H1 (cell line): ENCODE measurements around the gene BNIP1. TPM values are rescaled to one million over a fixed set of nuclear protein-coding genes. Genes with fewer than 3 reads are reported as not detected.

ENCODE experiments used
- CTCF ChIA-PET: fragments of 300-600 bp; sonication (Branson Sonifier 250); formaldehyde crosslinking; loops from one replicate; lab custom pipeline; 2021; ENCODE audit not compliant: partially characterized antibody; lab: Charles Lee
- POLR2A ChIA-PET: fragments of 300-600 bp; sonication (Branson Sonifier 250); formaldehyde crosslinking; loops from one replicate; lab custom pipeline; 2021; ENCODE audit warnings: inconsistent platforms; ENCODE audit not compliant: partially characterized antibody; lab: Charles Lee
- DNase-seq, 2 experiments: peaks; one replicate each; pipeline versions ENCODE4 v3.0.0 to v3.0.0-alpha.2; 2010 to 2022; ENCODE audit warnings: low spot score in 2 of 2, low read depth in 1 of 2, mixed read lengths in 1 of 2
- FAIRE-seq: peaks from 2 replicates; lab custom pipeline; 2011; peaks lifted over from hg19 to GRCh38; lab: Jason Lieb, UNC
- H2AFZ ChIP-seq: 2 replicates; pipeline ENCODE4 v1.8.1; 2012; ENCODE audit warnings: low read length, inconsistent platforms
- H2AK5ac ChIP-seq: 2 replicates; pipeline ENCODE4 v1.6.1; 2013; ENCODE audit warnings: low read depth, low read length
- H2BK120ac ChIP-seq: replicated peaks from 2 replicates; pipeline ENCODE3; 2013; ENCODE audit warnings: low read depth, low read length, inconsistent platforms
- H2BK12ac ChIP-seq: 2 replicates; pipeline ENCODE4 v1.6.1; 2013; ENCODE audit warnings: low read depth, low read length
- H2BK15ac ChIP-seq: 2 replicates; pipeline ENCODE4 v1.6.1; 2013; ENCODE audit warnings: low read length
- H2BK20ac ChIP-seq: 2 replicates; pipeline ENCODE4 v1.6.1; 2013; ENCODE audit warnings: low read length
- H2BK5ac ChIP-seq: 2 replicates; pipeline ENCODE4 v1.6.1; 2013; ENCODE audit warnings: low read depth, low read length
- H3K14ac ChIP-seq: 2 replicates; pipeline ENCODE4 v1.6.1; 2013; ENCODE audit warnings: inconsistent platforms; ENCODE audit not compliant: insufficient read length
- H3K18ac ChIP-seq: 2 replicates; pipeline ENCODE4 v1.6.1; 2013; ENCODE audit warnings: low read length; ENCODE audit errors: extremely low read depth
- H3K23ac ChIP-seq: 2 replicates; pipeline ENCODE4 v1.6.1; 2013; ENCODE audit warnings: inconsistent platforms; ENCODE audit not compliant: insufficient read length
- H3K23me2 ChIP-seq: 2 replicates; pipeline ENCODE4 v1.6.1; 2013; ENCODE audit warnings: low read depth, low read length
- H3K27ac ChIP-seq: 2 replicates; pipeline ENCODE4 v1.6.1; 2011; ENCODE audit warnings: low read depth, low read length, inconsistent platforms
- H3K27me3 ChIP-seq, 4 experiments: replicated peaks in 1 of 4; 1 replicate in 1 of 4; 2 replicates in 3 of 4; pipeline versions ENCODE4 v1.6.1 to v1.8.1; 2011 to 2013; ENCODE audit warnings: low read length in 3 of 4, mild to moderate bottlenecking in 3 of 4, inconsistent platforms in 2 of 4, mixed read lengths in 2 of 4, moderate library complexity in 1 of 4; ENCODE audit not compliant: control insufficient read depth in 3 of 4, insufficient read depth in 3 of 4; ENCODE audit errors: extremely low read depth in 1 of 4
- H3K36me3 ChIP-seq, 4 experiments: 2 replicates each; pipeline versions ENCODE4 v1.6.1 to v1.8.1; 2011 to 2013; ENCODE audit warnings: mild to moderate bottlenecking in 4 of 4, low read length in 3 of 4, moderate library complexity in 2 of 4, control low read depth in 1 of 4, inconsistent platforms in 1 of 4; ENCODE audit not compliant: insufficient read depth in 4 of 4, control insufficient read depth in 2 of 4
- H3K4ac ChIP-seq: replicated peaks from 2 replicates; pipeline ENCODE3; 2013; ENCODE audit warnings: low read length, low read depth, mixed read lengths, inconsistent platforms; ENCODE audit not compliant: insufficient read length
- H3K4me1 ChIP-seq, 4 experiments: replicated peaks in 1 of 4; 1 replicate in 1 of 4; 2 replicates in 3 of 4; pipeline versions ENCODE4 v1.6.1 to v1.8.1; 2011 to 2013; ENCODE audit warnings: low read length in 3 of 4, inconsistent platforms in 2 of 4, mixed read lengths in 1 of 4; ENCODE audit not compliant: insufficient read depth in 4 of 4, control insufficient read depth in 3 of 4
- H3K4me2 ChIP-seq, 2 experiments: 2 replicates each; pipeline versions ENCODE4 v1.6.1 to v1.8.1; 2011 to 2013; ENCODE audit warnings: low read depth in 2 of 2, low read length in 2 of 2, control low read depth in 1 of 2, inconsistent platforms in 1 of 2, mild to moderate bottlenecking in 1 of 2; ENCODE audit not compliant: insufficient read depth in 1 of 2
- H3K4me3 ChIP-seq, 4 experiments: fragments of 200-600, 300-600 bp in 1 of 4; sonication (generic), shearing (Covaris generic), sonication (Bioruptor Twin) in 1 of 4; 2 replicates each; pipeline versions ENCODE4 v1.5.1 to v1.8.1; 2011 to 2016; ENCODE audit warnings: low read length in 4 of 4, low read depth in 3 of 4, control low read depth in 2 of 4, inconsistent platforms in 2 of 4, mild to moderate bottlenecking in 2 of 4, mixed read lengths in 1 of 4, moderate library complexity in 1 of 4; ENCODE audit not compliant: insufficient read depth in 2 of 4; ENCODE audit errors: extremely low read depth in 1 of 4
- H3K56ac ChIP-seq: replicated peaks from 2 replicates; pipeline ENCODE3; 2013; ENCODE audit warnings: low read depth, mild to moderate bottlenecking, mixed read lengths, low read length, inconsistent platforms; ENCODE audit not compliant: insufficient read length
- H3K79me1 ChIP-seq: 2 replicates; pipeline ENCODE4 v1.6.1; 2013; ENCODE audit warnings: low read depth, low read length, control low read depth
- H3K79me2 ChIP-seq, 2 experiments: 2 replicates each; pipeline versions ENCODE4 v1.6.1 to v1.8.1; 2012 to 2013; ENCODE audit warnings: low read length in 2 of 2, mild to moderate bottlenecking in 2 of 2, inconsistent platforms in 1 of 2; ENCODE audit not compliant: insufficient read depth in 2 of 2, control insufficient read depth in 1 of 2
- H3K9ac ChIP-seq, 4 experiments: replicated peaks in 1 of 4; 1 replicate in 1 of 4; 2 replicates in 3 of 4; pipeline versions ENCODE4 v1.6.1 to v1.8.1; 2011 to 2013; ENCODE audit warnings: low read depth in 3 of 4, low read length in 3 of 4, control low read depth in 2 of 4, mild to moderate bottlenecking in 2 of 4, moderate library complexity in 2 of 4, inconsistent platforms in 1 of 4; ENCODE audit errors: extremely low read depth in 1 of 4
- H3K9me3 ChIP-seq, 2 experiments: 2 replicates each; pipeline versions ENCODE4 v1.6.1 to v1.8.1; 2012 to 2013; ENCODE audit warnings: mild to moderate bottlenecking in 2 of 2, moderate library complexity in 2 of 2, control low read depth in 1 of 2, inconsistent platforms in 1 of 2, low read depth in 1 of 2, low read length in 1 of 2, mixed read lengths in 1 of 2; ENCODE audit not compliant: insufficient read depth in 2 of 2
- H4K20me1 ChIP-seq, 2 experiments: replicated peaks in 1 of 2; 2 replicates each; pipeline versions ENCODE3 to v1.8.1; 2011 to 2013; ENCODE audit warnings: inconsistent platforms in 2 of 2, low read length in 2 of 2, mild to moderate bottlenecking in 1 of 2; ENCODE audit not compliant: insufficient read depth in 2 of 2, control insufficient read depth in 1 of 2
- H4K5ac ChIP-seq: 2 replicates; pipeline ENCODE4 v1.6.1; 2013; ENCODE audit warnings: low read length, low read depth, mixed read lengths, inconsistent platforms; ENCODE audit not compliant: insufficient read length
- H4K8ac ChIP-seq: 2 replicates; pipeline ENCODE4 v1.8.0; 2013; ENCODE audit warnings: mild to moderate bottlenecking, moderate library complexity, low read length, inconsistent platforms; ENCODE audit not compliant: insufficient read depth; ENCODE audit errors: extremely low read depth
- H4K91ac ChIP-seq: replicated peaks from 2 replicates; pipeline ENCODE3; 2013; ENCODE audit warnings: low read length, mixed read lengths, inconsistent platforms; ENCODE audit not compliant: insufficient read length
- ASH2L ChIP-seq: fragments of 200-600, 300-600 bp; sonication (generic); IDR thresholded peaks from one replicate; pipeline ENCODE4 v1.7.1; 2017; ENCODE audit warnings: low read length
- CHD1 ChIP-seq: IDR thresholded peaks from 2 replicates; pipeline ENCODE4 v1.6.1; 2012; ENCODE audit warnings: low read depth, low read length, improper control_type of control experiment
- POLR2AphosphoS5 ChIP-seq: IDR thresholded peaks from 2 replicates; pipeline ENCODE4 v1.6.1; 2011; ENCODE audit warnings: low read depth, low read length
- POU5F1 ChIP-seq: IDR thresholded peaks from 2 replicates; pipeline ENCODE4 v1.6.1; 2011; ENCODE audit warnings: low read depth, mild to moderate bottlenecking, low read length, moderate library complexity
- RAD21 ChIP-seq, 2 experiments: IDR thresholded peaks in 1 of 2; conservative IDR thresholded peaks in 1 of 2; 2 replicates each; pipeline ENCODE4 v1.6.1; 2011; ENCODE audit warnings: low read depth in 2 of 2, low read length in 2 of 2, improper control_type of control experiment in 1 of 2, inconsistent platforms in 1 of 2, mild to moderate bottlenecking in 1 of 2, moderate library complexity in 1 of 2
- RXRA ChIP-seq: IDR thresholded peaks from 2 replicates; pipeline ENCODE4 v1.6.1; 2011; ENCODE audit warnings: low read depth, mild to moderate bottlenecking, low read length, moderate library complexity; ENCODE audit not compliant: insufficient read depth
- SAP30 ChIP-seq: fragments of 300-600 bp; sonication (generic); IDR thresholded peaks from 2 replicates; pipeline ENCODE4 v1.7.1; 2012; ENCODE audit warnings: low read length, moderate library complexity, mild to moderate bottlenecking, inconsistent platforms; ENCODE audit not compliant: insufficient read depth, insufficient replicate concordance
- SIRT6 ChIP-seq: IDR thresholded peaks from one replicate; pipeline ENCODE4 v1.7.1; 2012; ENCODE audit warnings: low read length, inconsistent platforms
- TBP ChIP-seq: IDR thresholded peaks from 2 replicates; pipeline ENCODE4 v1.6.1; 2011; ENCODE audit warnings: low read depth, low read length, improper control_type of control experiment
- TCF12 ChIP-seq: IDR thresholded peaks from 2 replicates; pipeline ENCODE4 v1.6.1; 2011; ENCODE audit warnings: low read depth, mild to moderate bottlenecking, low read length
- WGBS, 2 experiments: shearing (Covaris generic) in 1 of 2; methylation state at CpG; one replicate each; pipeline versions ENCODE4 v1.1.6 to v1.1.7; 2013 to 2015; ENCODE audit warnings: low lambda C conversion rate in 2 of 2, mixed read lengths in 2 of 2, inconsistent platforms in 1 of 2, low coverage in 1 of 2, missing lambda C conversion rate in 1 of 2; ENCODE audit not compliant: insufficient replicate concordance in 2 of 2, insufficient coverage in 1 of 2, insufficient read length in 1 of 2; ENCODE audit errors: extremely low coverage in 1 of 2, missing lambda C conversion rate in 1 of 2; 5-methylcytosine and 5-hydroxymethylcytosine counted together
- polyA plus RNA-seq, 7 experiments: library from polyadenylated mRNA; depleted of rRNA in 3 of 7; stranded (reverse) in 5 of 7; unstranded in 2 of 7; fragments of >200 nt in 5 of 7; fragments of 200-250 nt in 2 of 7; gene quantifications; 1 replicate in 5 of 7; 2 replicates in 1 of 7; 4 replicates in 1 of 7; pipeline versions ENCODE4 v1.2.1 to v1.2.3, GENCODE V29; 2011 to 2013; ENCODE audit warnings: missing spikeins in 2 of 7, mixed read lengths in 2 of 7
- total RNA-seq: library from RNA; stranded (reverse); fragmentation: NEBNext Ultra II Directional; extraction: Animal tissue kit (Norgen Biotek cat#: 25700); gene quantifications from 2 replicates; pipeline ENCODE4 v1.2.1, GENCODE V29; 2021
- TF ChIP-seq, protein P1 (sequence below): IDR thresholded peaks from 2 replicates; pipeline ENCODE4 v1.6.1; 2011; ENCODE audit warnings: low read depth, mild to moderate bottlenecking, low read length; ENCODE audit not compliant: insufficient read depth
- TF ChIP-seq, protein P2 (sequence below), 3 experiments: IDR thresholded peaks; 1 replicate in 2 of 3; 2 replicates in 1 of 3; pipeline versions ENCODE4 v1.5.1 to v1.6.1; 2011; ENCODE audit warnings: low read length in 3 of 3, mild to moderate bottlenecking in 3 of 3, inconsistent platforms in 2 of 3, low read depth in 1 of 3, moderate library complexity in 1 of 3; ENCODE audit not compliant: insufficient read depth in 1 of 3; ENCODE audit errors: control extremely low read depth in 1 of 3

Gene BNIP1
- total and polyA plus RNA-seq, 2 of the 8 experiments (the other 6 are each of a cell fraction or from before 2014, with no cell fraction given) = 13.5 to 14.7 TPM

DNA sequence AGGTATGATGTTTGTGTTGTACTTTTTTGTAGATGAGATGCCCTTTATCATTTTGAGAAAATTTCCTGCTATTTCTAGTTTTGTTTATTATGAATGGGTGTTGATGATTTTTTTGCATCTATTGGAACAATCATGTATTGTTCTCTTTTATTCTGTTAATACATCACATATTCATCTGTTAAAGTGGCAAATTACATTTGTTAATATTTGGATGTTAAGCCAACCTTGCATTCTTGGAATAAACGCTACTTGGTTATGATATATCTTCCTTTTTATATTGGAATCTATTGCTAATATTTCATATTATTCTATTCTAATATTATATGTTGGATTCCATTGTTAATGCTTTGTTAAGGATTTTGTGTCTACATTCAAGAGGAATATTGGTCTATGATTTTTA is 24.6 kb upstream of the BNIP1 start:
- Histone ChIP-seq H2BK15ac (no peak overlapping the region), H3K4ac (no peak overlapping the region), H3K4me2 (no peak overlapping the region), H2BK120ac (no peak overlapping the region), H3K56ac (no peak overlapping the region), H3K9me3 (no peaks in the 10 kb centered on the region), H3K79me1 (no peaks in the 10 kb centered on the region), H2AK5ac (no peak overlapping the region), H3K23me2 (no peaks in the 10 kb centered on the region), H3K23ac (no peak overlapping the region), H3K14ac (no peak overlapping the region), H2BK20ac (no peak overlapping the region), H3K18ac (no peak overlapping the region), H3K79me2 (no peaks in the 10 kb centered on the region), H2BK12ac (no peak overlapping the region), H3K4me1 (no peaks in the 10 kb centered on the region), H2AFZ (no peak overlapping the region), H4K5ac (no peak overlapping the region), H4K20me1 (no peaks in the 10 kb centered on the region), H3K27ac (no peak overlapping the region), H3K36me3 (no peaks in the 10 kb centered on the region), H3K9ac (no peak overlapping the region), H4K91ac (no peak overlapping the region), H4K8ac (no peak overlapping the region), H3K27me3 (no peaks in the 10 kb centered on the region), H3K4me3 (no peak overlapping the region), H2BK5ac (no peak overlapping the region)
- TF ChIP-seq SIRT6 (no peak), RXRA (no peak), POU5F1 (no peak), TCF12 (no peak), TBP (no peak), SAP30 (no peak), POLR2AphosphoS5 (no peak), CHD1 (no peak), RAD21 (IDR thresholded peaks at IDR 0.05 in 1 of 2, conservative IDR thresholded peaks at IDR 0.05 in 1 of 2; ENCODE audit: low read depth in 2 of 2, low read length in 2 of 2) (no peak), ASH2L (no peak)
- TF ChIP-seq, protein P1, sequence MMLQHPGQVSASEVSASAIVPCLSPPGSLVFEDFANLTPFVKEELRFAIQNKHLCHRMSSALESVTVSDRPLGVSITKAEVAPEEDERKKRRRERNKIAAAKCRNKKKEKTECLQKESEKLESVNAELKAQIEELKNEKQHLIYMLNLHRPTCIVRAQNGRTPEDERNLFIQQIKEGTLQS = no peak
- TF ChIP-seq, protein P2, sequence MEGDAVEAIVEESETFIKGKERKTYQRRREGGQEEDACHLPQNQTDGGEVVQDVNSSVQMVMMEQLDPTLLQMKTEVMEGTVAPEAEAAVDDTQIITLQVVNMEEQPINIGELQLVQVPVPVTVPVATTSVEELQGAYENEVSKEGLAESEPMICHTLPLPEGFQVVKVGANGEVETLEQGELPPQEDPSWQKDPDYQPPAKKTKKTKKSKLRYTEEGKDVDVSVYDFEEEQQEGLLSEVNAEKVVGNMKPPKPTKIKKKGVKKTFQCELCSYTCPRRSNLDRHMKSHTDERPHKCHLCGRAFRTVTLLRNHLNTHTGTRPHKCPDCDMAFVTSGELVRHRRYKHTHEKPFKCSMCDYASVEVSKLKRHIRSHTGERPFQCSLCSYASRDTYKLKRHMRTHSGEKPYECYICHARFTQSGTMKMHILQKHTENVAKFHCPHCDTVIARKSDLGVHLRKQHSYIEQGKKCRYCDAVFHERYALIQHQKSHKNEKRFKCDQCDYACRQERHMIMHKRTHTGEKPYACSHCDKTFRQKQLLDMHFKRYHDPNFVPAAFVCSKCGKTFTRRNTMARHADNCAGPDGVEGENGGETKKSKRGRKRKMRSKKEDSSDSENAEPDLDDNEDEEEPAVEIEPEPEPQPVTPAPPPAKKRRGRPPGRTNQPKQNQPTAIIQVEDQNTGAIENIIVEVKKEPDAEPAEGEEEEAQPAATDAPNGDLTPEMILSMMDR (IDR thresholded peaks at IDR 0.05; ENCODE audit: control extremely low read depth in 1 of 3, insufficient read depth in 1 of 3, low read depth in 1 of 3, low read length in 3 of 3) = no peak
- 74% methylated on average over 1 of the region's 1 CpG; no CpG with 5 or more reads in 1 of the 2 experiments for WGBS, 2 experiments
- FAIRE-seq (no peak), DNase-seq (no peak)
- ChIA-PET CTCF (no interaction called here), POLR2A (no interaction called here)
